Measurements from ENCODE around the gene FMN1.

Gene FMN1

GRCh38 chr15:33104212-33104611, 90.3 kb downstream of the FMN1 start:
- TF ChIP-seq CTCF (conservative IDR thresholded peaks at IDR 0.05; ENCODE audit: low read length) = no peak
- H3K4me3 ChIP-seq (ENCODE audit: low read length) = no peak overlapping the region
- DNase-seq (ENCODE audit: low read depth) = peak; percentile 72

DNA sequence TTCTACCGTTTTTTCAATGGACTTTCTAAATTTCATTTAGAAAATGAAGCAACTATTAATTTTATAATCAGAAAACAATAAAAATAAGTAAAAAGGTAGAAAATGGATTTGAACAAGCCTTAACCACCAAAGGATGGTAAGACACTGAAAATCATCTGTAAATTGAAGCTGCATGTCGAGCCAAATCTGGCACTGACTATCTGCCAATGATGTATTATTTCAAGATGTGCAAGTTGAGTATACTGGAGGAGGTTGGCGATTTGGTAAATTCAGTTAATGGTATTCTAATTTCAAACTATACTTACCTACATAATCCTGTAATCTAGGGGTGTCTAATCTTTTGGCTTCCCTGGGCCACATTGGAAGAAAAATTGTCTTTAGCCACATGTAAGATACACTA, 93.5 kb downstream of the FMN1 start:
- H3K4me3 ChIP-seq (ENCODE audit: low read length) = no peak overlapping the region
- no peak for TF ChIP-seq CTCF (conservative IDR thresholded peaks at IDR 0.05; ENCODE audit: low read length)

DNA sequence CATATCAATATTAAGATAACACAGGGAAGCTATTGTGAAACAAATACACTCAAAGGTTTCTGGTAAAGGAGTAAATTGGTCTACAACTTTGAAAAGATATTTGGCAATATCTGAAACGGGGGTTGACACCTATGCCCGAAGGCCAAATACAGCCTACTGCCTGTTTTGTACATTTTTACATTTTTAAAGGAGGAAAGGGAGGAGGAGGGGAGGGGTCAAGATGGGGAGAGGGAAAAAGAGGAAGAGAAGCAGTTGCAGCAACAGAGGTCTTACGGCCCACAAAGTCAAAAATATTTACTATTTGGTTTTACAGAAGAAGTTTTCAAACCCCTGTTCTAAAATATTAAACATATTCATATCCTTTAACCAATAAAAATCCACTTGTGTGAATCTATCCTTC, 94.2 kb downstream of the FMN1 start:
- no peak for DNase-seq (ENCODE audit: low read depth)
- TF ChIP-seq CTCF (conservative IDR thresholded peaks at IDR 0.05; ENCODE audit: low read length) = no peak
- no peak overlapping the region for H3K4me3 ChIP-seq (ENCODE audit: low read length)

More for the DNA sequence above, 93.5 kb downstream of the FMN1 start:
- peak; percentile 49 for DNase-seq (ENCODE audit: low read depth)

DNA sequence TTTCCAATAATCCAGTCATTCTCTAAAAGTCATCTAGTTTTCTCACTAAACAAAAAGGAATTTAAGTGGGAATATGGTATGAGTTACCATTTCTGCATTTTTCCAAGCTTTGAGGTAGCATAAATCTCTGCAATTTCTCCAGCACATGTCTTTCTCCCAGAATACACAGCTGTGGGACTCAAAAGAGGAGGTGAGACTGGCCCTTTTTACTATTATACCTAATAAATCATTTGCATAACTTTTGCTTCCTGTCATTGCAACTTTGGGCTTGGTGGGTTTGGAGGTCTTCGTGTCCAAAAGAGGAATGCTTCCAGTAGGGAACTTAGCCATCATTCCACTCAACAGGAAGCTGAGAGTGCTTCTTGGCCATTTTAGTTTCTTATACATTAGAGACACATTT, 94.8 kb downstream of the FMN1 start:
- H3K4me3 ChIP-seq (ENCODE audit: low read length) = no peak overlapping the region
- TF ChIP-seq CTCF (conservative IDR thresholded peaks at IDR 0.05; ENCODE audit: low read length) = no peak
- DNase-seq (ENCODE audit: low read depth) = peak; percentile 70

GRCh38 chr15:33099213-33099612, 95.3 kb downstream of the FMN1 start:
- no peak for TF ChIP-seq CTCF (conservative IDR thresholded peaks at IDR 0.05; ENCODE audit: low read length)
- no peak for DNase-seq (ENCODE audit: low read depth)
- H3K4me3 ChIP-seq (ENCODE audit: low read length) = no peak overlapping the region

GRCh38 chr15:33098094-33099058, 96.1 kb downstream of the FMN1 start:
- DNase-seq (ENCODE audit: low read depth) = peak; percentile 82
- H3K4me3 ChIP-seq (ENCODE audit: low read length) = no peak overlapping the region
- TF ChIP-seq CTCF (conservative IDR thresholded peaks at IDR 0.05; ENCODE audit: low read length) = no peak

DNA sequence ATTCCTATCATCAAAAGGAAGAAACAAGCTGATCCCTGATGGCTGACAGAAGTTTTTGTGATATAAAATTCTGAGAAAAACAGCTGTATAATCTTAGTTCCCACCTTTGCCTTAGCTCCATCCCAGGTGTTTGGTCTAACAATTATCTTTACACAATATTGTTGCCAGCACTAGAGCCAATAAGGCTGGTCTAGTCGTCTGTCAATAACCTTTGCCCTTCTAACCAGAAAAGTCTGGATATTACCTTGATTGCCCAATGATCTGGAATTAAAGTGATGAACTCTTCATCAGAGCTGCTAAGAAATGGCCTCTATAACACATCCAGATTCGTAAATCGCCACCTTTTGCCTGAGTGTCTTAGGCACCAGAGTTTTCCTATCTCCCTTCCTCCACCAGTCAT, 98.4 kb downstream of the FMN1 start:
- DNase-seq (ENCODE audit: low read depth) = no peak
- TF ChIP-seq CTCF (conservative IDR thresholded peaks at IDR 0.05; ENCODE audit: low read length) = no peak

More for the DNA sequence above, 98.4 kb downstream of the FMN1 start:
- H3K4me3 ChIP-seq (ENCODE audit: low read length) = no peak overlapping the region
